ENCODE measurements around the gene C11orf24. TPM values are rescaled to one million over a fixed set of nuclear protein-coding genes. Genes with fewer than 3 reads are reported as not detected.

C11orf24 gene
- total RNA-seq, 3 donors from 2014 or later (not counting 1 experiment from before 2014, with no cell fraction given) = 15.6 to 26.1 (median 17.7) TPM

DNA sequence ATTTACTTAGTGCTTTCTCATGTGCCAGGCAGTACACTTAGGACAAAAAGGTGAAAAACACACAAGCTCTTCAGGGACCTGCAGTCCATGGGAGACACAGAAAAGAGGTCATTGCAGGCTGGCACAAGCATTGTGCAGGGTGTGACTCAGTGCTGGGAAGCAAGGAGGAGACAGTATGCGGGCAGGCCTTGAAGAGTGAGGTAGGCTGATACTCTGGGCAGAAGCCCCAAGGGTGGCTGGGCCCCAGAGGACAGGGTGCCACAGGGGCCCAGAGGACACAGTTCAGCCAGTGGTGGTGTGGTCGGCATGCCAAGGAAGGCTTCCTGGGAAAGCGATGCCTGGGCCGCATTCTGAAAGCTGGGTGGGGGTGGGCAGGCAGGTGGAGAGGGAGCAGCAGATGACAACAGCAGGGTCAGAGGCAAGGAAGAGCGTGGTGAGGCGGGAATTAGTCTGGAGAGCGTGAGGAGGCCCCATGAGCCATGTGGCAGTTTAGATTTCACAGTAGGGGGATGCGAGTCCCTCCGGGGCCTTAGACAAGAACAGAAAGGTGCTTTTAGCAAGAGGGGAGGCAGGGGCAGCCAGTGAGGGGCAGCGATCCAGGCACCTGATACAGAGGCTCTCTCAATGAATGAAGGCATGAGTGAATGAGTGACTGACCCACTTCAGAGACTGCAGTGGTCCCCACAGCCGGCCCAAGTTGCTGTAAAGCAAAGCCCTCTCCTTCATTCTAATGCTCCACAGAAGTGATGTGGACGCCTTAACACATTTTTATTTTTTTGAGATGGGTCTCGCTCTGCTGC is 6.8 kb downstream of the C11orf24 start:
- Mint-ChIP-seq H3K4me3 (no peak overlapping the region), H3K4me1 (peaks cover 8 to 25% of the 10 kb centered on the region in 2 donors), H3K27ac (peak overlapping the region in 1 of 2 donors; percentile 7), H3K9me3 (no peaks in the 10 kb centered on the region), H3K36me3 (no peaks in the 10 kb centered on the region), H3K27me3 (ENCODE audit: low read depth in 2 of 2) (no peaks in the 10 kb centered on the region)
- H3K9me3 ChIP-seq (ENCODE audit: control insufficient read depth, insufficient read depth, low read length) = no peaks in the 10 kb centered on the region
- no peak for DNase-seq
- intact Hi-C loops (cut with micrococcal nuclease) = no loop called here
- TF ChIP-seq, protein P1, sequence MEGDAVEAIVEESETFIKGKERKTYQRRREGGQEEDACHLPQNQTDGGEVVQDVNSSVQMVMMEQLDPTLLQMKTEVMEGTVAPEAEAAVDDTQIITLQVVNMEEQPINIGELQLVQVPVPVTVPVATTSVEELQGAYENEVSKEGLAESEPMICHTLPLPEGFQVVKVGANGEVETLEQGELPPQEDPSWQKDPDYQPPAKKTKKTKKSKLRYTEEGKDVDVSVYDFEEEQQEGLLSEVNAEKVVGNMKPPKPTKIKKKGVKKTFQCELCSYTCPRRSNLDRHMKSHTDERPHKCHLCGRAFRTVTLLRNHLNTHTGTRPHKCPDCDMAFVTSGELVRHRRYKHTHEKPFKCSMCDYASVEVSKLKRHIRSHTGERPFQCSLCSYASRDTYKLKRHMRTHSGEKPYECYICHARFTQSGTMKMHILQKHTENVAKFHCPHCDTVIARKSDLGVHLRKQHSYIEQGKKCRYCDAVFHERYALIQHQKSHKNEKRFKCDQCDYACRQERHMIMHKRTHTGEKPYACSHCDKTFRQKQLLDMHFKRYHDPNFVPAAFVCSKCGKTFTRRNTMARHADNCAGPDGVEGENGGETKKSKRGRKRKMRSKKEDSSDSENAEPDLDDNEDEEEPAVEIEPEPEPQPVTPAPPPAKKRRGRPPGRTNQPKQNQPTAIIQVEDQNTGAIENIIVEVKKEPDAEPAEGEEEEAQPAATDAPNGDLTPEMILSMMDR (IDR thresholded peaks at IDR 0.05) = no peak
- no peaks in the 10 kb centered on the region for H3K27me3 ChIP-seq (ENCODE audit: control insufficient read depth, insufficient read depth, low read length)
- H3K4me1 ChIP-seq (ENCODE audit: control insufficient read depth, insufficient read depth, low read length) = peaks cover 24% of the 10 kb centered on the region
- no peak overlapping the region for H3K4me3 ChIP-seq (ENCODE audit: low read length)
- peaks cover 43% of the 10 kb centered on the region for H3K36me3 ChIP-seq (ENCODE audit: control insufficient read depth, insufficient read depth, low read length)
- ATAC-seq = no peak
- no peak overlapping the region for H3K27ac ChIP-seq (ENCODE audit: low read length)
- WGBS (ENCODE audit: insufficient coverage) = 83% methylated on average over 13 of the region's 13 CpGs

DNA sequence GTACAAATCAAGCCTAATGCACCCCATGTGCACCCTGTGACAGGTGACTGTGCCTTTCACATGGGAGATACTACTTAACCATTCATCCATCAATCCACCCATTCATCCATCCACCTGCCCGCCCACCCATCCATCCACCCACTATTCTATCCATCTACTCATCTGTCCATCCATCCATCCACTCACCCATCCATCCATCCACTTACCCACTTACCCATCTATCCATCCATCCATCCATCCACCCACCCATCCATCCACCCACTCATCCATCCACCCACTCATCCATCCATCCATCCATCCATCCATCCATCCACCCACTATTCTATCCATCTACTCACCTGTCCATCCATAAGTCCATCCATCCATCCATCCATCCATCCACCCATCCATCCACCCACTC is 7.5 kb downstream of the C11orf24 start:
- Mint-ChIP-seq H3K27ac (peak overlapping the region in 1 of 2 donors; percentile 7), H3K4me3 (no peak overlapping the region), H3K27me3 (ENCODE audit: low read depth in 2 of 2) (no peaks in the 10 kb centered on the region), H3K4me1 (peaks cover 1 to 18% of the 10 kb centered on the region in 2 donors), H3K36me3 (no peaks in the 10 kb centered on the region), H3K9me3 (no peaks in the 10 kb centered on the region)
- H3K4me3 ChIP-seq (ENCODE audit: low read length) = no peak overlapping the region
- no peaks in the 10 kb centered on the region for H3K9me3 ChIP-seq (ENCODE audit: control insufficient read depth, insufficient read depth, low read length)
- TF ChIP-seq, protein P1 (IDR thresholded peaks at IDR 0.05) = no peak
- H3K36me3 ChIP-seq (ENCODE audit: control insufficient read depth, insufficient read depth, low read length) = peaks cover 43% of the 10 kb centered on the region
- H3K27me3 ChIP-seq (ENCODE audit: control insufficient read depth, insufficient read depth, low read length) = no peaks in the 10 kb centered on the region
- 100% methylated on average over 1 of the region's 1 CpG for WGBS (ENCODE audit: insufficient coverage)
- intact Hi-C loops (cut with micrococcal nuclease) = no loop called here
- ATAC-seq = no peak
- H3K27ac ChIP-seq (ENCODE audit: low read length) = no peak overlapping the region
- H3K4me1 ChIP-seq (ENCODE audit: control insufficient read depth, insufficient read depth, low read length) = peaks cover 24% of the 10 kb centered on the region
- no peak for DNase-seq

DNA sequence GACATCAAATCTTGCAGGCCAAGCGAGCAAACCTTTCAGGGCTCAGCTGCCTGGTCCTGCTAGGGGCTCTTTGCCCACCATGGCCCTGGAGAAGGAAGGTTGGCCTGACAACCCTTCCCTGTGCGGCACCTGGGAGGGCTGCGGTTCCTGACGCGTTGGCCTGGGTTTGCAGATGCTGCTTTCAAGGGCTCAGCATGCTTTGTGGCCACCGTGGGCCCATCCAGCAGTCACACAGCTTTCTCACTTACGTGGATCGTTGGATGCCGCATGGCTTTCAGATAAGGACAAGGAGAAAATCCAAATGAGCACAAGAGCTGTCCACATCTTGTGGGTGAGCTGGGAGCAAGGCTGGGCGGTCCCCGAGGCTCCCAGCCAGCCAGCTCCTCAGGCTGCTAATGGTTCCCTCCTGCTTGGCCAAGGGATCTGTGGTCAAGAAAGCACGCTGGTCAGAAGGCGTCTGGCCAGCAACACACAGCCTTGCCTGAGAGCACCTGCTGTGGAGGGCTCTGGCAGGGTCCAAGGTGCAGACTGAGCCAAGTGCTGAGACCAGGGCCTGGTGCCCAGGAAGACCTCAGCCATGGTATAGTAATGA is 8.2 kb downstream of the C11orf24 start:
- intact Hi-C loops (cut with micrococcal nuclease) = no loop called here
- no peaks in the 10 kb centered on the region for H3K27me3 ChIP-seq (ENCODE audit: control insufficient read depth, insufficient read depth, low read length)
- H3K27ac ChIP-seq (ENCODE audit: low read length) = no peak overlapping the region
- Mint-ChIP-seq H3K4me3 (no peak overlapping the region), H3K4me1 (peaks cover 0 to 11% of the 10 kb centered on the region in 2 donors), H3K27me3 (ENCODE audit: low read depth in 2 of 2) (no peaks in the 10 kb centered on the region), H3K36me3 (no peaks in the 10 kb centered on the region), H3K9me3 (no peaks in the 10 kb centered on the region), H3K27ac (no peak overlapping the region)
- TF ChIP-seq, protein P1 (IDR thresholded peaks at IDR 0.05) = no peak
- DNase-seq (no peak), ATAC-seq (no peak)
- H3K4me3 ChIP-seq (ENCODE audit: low read length) = no peak overlapping the region
- 97% methylated on average over 13 of the region's 13 CpGs for WGBS (ENCODE audit: insufficient coverage)
- H3K9me3 ChIP-seq (ENCODE audit: control insufficient read depth, insufficient read depth, low read length) = no peaks in the 10 kb centered on the region
- H3K36me3 ChIP-seq (ENCODE audit: control insufficient read depth, insufficient read depth, low read length) = peaks cover 43% of the 10 kb centered on the region
- H3K4me1 ChIP-seq (ENCODE audit: control insufficient read depth, insufficient read depth, low read length) = peaks cover 24% of the 10 kb centered on the region

All from natural killer cell (primary cell).